ENCODE data around the gene KCNF1. TPM values are rescaled to one million over a fixed set of nuclear protein-coding genes. Genes with fewer than 3 reads are reported as not detected.

KCNF1 gene
- total RNA-seq, 1 experiment from 2014 or later, result 1.2 TPM

- TF ChIP-seq STAT6 (CRISPR knock-in tag; conservative IDR thresholded peaks at IDR 0.05; ENCODE audit: low read depth) (no peak), JAZF1 (CRISPR knock-in tag; IDR thresholded peaks at IDR 0.05) (no peak), ATF1 (CRISPR knock-in tag; IDR thresholded peaks at IDR 0.05) (no peak), E2F5 (CRISPR knock-in tag; IDR thresholded peaks at IDR 0.05) (no peak), EMX1 (CRISPR knock-in tag; IDR thresholded peaks at IDR 0.05) (no peak), HMGA2 (CRISPR knock-in tag; IDR thresholded peaks at IDR 0.05) (no peak), ZNF281 (CRISPR knock-in tag; IDR thresholded peaks at IDR 0.05) (no peak), MYBL2 (CRISPR knock-in tag; IDR thresholded peaks at IDR 0.05) (0 out of 2 replicates have a peak, but pooled peaks have one; percentile 33), ZNF138 (CRISPR knock-in tag; conservative IDR thresholded peaks at IDR 0.05) (no peak), ESRRA (CRISPR knock-in tag; IDR thresholded peaks at IDR 0.05; ENCODE audit: borderline replicate concordance) (no peak), TP53 (CRISPR knock-in tag; IDR thresholded peaks at IDR 0.05) (0 out of 2 replicates have a peak, but pooled peaks have one; percentile 53), TCF7 (CRISPR knock-in tag; IDR thresholded peaks at IDR 0.05; ENCODE audit: low read depth) (no peak), GRHL2 (CRISPR knock-in tag; IDR thresholded peaks at IDR 0.05; ENCODE audit: insufficient replicate concordance, severe bottlenecking) (no peak), ATF2 (CRISPR knock-in tag; IDR thresholded peaks at IDR 0.05; ENCODE audit: borderline replicate concordance, low read depth) (no peak), ARID4B (CRISPR knock-in tag; IDR thresholded peaks at IDR 0.05; ENCODE audit: borderline replicate concordance) (no peak), NR3C1 (CRISPR knock-in tag; conservative IDR thresholded peaks at IDR 0.05; ENCODE audit: low read depth) (0 out of 2 replicates have a peak, but pooled peaks have one; percentile 25), GTF2I (CRISPR knock-in tag; conservative IDR thresholded peaks at IDR 0.05) (no peak), ZNF532 (CRISPR knock-in tag; IDR thresholded peaks at IDR 0.05; ENCODE audit: borderline replicate concordance) (no peak), ZNF317 (CRISPR knock-in tag; IDR thresholded peaks at IDR 0.05; ENCODE audit: borderline replicate concordance, low read depth) (no peak), NR1H2 (CRISPR knock-in tag; IDR thresholded peaks at IDR 0.05) (no peak)
These were observed at the start of gene KCNF1 (continued) for GRCh38 chr2:10911291-10912075.
